ENCODE measurements around the gene FBXO21. TPM values are rescaled to one million over a fixed set of nuclear protein-coding genes. Genes with fewer than 3 reads are reported as not detected.

FBXO21 gene
- total and polyA plus RNA-seq, 2 experiments from 2014 or later = 32.3 to 43.9 TPM

DNA sequence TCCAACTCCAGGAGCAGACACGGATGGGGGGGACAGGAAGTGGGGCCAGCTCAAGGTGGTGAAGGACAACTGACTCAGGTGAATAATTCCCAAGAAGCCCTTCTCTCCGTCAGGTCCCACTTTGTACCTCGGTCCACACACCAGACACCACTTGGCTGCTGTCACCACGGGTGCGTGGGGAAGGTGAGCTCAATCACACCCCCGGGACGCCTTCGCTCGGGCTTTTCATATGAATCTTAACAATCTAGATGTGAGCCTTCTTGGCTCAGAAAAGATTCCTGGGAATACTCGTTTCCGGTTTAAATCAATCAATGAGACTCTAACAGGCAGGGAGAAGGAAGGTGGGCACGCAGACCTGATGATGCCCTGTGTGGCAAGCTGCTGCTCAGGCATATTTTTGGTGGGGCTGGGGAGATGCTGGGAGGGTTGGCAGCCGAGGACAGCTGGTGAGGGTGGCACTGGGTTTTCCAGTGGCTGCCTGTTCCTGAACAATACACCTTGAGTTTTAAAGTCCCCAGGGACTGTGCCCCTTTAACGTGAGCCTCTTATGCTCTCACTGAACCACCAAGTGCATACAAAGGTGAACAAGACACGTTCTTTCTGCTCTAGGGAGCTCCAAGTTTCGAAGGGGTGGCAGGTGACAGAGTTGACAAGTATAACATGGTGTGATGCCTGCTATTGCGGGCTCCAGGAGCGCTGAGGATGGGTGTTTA is 96.2 kb downstream of the FBXO21 start:
- Histone ChIP-seq H3K36me3 (ENCODE audit: low read depth) (no peaks in the 10 kb centered on the region), H4K20me1 (ENCODE audit: insufficient read depth) (no peaks in the 10 kb centered on the region), H3K27me3 (replicated peaks; ENCODE audit: insufficient read depth) (peaks cover 78% of the 10 kb centered on the region), H3K27ac (no peak overlapping the region), H3K79me2 (ENCODE audit: insufficient read depth) (no peaks in the 10 kb centered on the region), H3K4me2 (ENCODE audit: unreplicated experiment) (no peak overlapping the region), H3K9me2 (ENCODE audit: insufficient read depth) (no peaks in the 10 kb centered on the region), H3K4me3 (no peak overlapping the region), H2AFZ (no peak overlapping the region), H3K4me1 (ENCODE audit: insufficient read depth) (no peaks in the 10 kb centered on the region), H3F3A (ENCODE audit: insufficient read depth) (no peaks in the 10 kb centered on the region), H3K9ac (no peak overlapping the region), H3K9me3 (ENCODE audit: low read depth) (no peaks in the 10 kb centered on the region)
- in situ Hi-C loops (cut with MboI) = no loop called here
- WGBS, 2 experiments (ENCODE audit: low coverage in 1 of 2, low lambda C conversion rate in 2 of 2, missing lambda C conversion rate in 2 of 2) = 31 to 41% methylated on average over 18 of the region's 18 CpGs
- DNase-seq = no peak
- TF ChIP-seq EZH2phosphoT487 (IDR thresholded peaks at IDR 0.05; ENCODE audit: insufficient read depth, low read depth) (no peak), EZH2 (IDR thresholded peaks at IDR 0.05; ENCODE audit: insufficient read depth, poor library complexity, severe bottlenecking) (no peak)

DNA sequence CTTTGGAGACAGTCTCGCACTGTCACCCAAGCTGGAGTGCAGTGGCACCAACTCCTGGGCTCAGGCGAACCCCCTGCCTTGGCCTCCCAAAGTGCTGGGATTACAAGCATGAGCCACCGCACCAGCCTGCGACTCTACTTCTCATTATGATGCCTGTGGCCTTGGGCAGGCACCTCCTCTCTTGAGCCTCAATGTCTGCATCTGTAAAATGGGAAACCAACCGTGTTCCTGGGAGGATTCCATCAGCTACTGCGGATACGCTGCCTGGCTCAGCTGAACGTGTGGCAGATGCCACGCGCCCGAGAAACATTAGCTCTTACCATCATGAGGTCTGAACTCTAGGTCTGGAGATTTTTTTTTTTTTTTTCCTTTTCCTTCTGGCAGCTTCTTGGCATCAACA is 96.8 kb downstream of the FBXO21 start:
- Histone ChIP-seq H3K9ac (no peak overlapping the region), H3K27me3 (replicated peaks; ENCODE audit: insufficient read depth) (peaks cover 72% of the 10 kb centered on the region)
- in situ Hi-C loops (cut with MboI) = no loop called here

DNA sequence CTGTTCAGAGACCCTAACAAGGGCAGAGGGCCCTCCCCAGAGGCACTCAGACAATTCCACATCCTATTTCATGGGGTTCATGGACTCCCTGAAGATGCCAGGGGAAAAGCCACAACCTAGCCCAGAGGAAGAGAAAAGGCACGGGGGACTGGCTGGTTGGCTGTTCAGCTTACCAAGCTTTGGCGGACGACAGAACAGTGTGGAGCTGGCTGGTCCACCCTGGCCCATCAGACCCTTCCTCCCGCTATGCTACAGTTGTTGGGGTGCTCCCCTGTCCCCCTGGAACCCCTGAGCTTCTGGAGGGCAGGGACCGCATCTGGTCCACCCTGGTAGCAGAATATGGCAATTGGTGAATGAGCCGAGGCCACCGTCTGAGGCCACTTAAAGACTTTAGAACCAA is 97.4 kb downstream of the FBXO21 start:
- Histone ChIP-seq H3K79me2 (ENCODE audit: insufficient read depth) (no peaks in the 10 kb centered on the region), H3K4me2 (ENCODE audit: unreplicated experiment) (no peak overlapping the region), H3K27ac (no peak overlapping the region), H3K9me2 (ENCODE audit: insufficient read depth) (no peaks in the 10 kb centered on the region), H3K9ac (no peak overlapping the region), H3K9me3 (ENCODE audit: low read depth) (no peaks in the 10 kb centered on the region), H2AFZ (no peak overlapping the region), H3K4me3 (no peak overlapping the region), H3K36me3 (ENCODE audit: low read depth) (no peaks in the 10 kb centered on the region), H4K20me1 (ENCODE audit: insufficient read depth) (no peaks in the 10 kb centered on the region), H3K27me3 (replicated peaks; ENCODE audit: insufficient read depth) (peaks cover 68% of the 10 kb centered on the region), H3K4me1 (ENCODE audit: insufficient read depth) (no peaks in the 10 kb centered on the region), H3F3A (ENCODE audit: insufficient read depth) (no peaks in the 10 kb centered on the region)
- in situ Hi-C loops (cut with MboI) = no loop called here
- WGBS, 2 experiments (ENCODE audit: low coverage in 1 of 2, low lambda C conversion rate in 2 of 2, missing lambda C conversion rate in 2 of 2) = 74 to 77% methylated on average over 7 of the region's 7 CpGs
- TF ChIP-seq EZH2 (IDR thresholded peaks at IDR 0.05; ENCODE audit: insufficient read depth, poor library complexity, severe bottlenecking) (no peak), EZH2phosphoT487 (IDR thresholded peaks at IDR 0.05; ENCODE audit: insufficient read depth, low read depth) (no peak)
- no peak for DNase-seq

More for the DNA sequence above, 96.8 kb downstream of the FBXO21 start:
- no peak overlapping the region for H3K27ac ChIP-seq
- no peaks in the 10 kb centered on the region for H3F3A ChIP-seq (ENCODE audit: insufficient read depth)
- H3K9me2 ChIP-seq (ENCODE audit: insufficient read depth) = no peaks in the 10 kb centered on the region
- no peaks in the 10 kb centered on the region for H4K20me1 ChIP-seq (ENCODE audit: insufficient read depth)
- H3K9me3 ChIP-seq (ENCODE audit: low read depth) = no peaks in the 10 kb centered on the region
- H3K4me3 ChIP-seq = no peak overlapping the region
- H3K79me2 ChIP-seq (ENCODE audit: insufficient read depth) = no peaks in the 10 kb centered on the region
- no peak for TF ChIP-seq EZH2 (IDR thresholded peaks at IDR 0.05; ENCODE audit: insufficient read depth, poor library complexity, severe bottlenecking)
- TF ChIP-seq EZH2phosphoT487 (IDR thresholded peaks at IDR 0.05; ENCODE audit: insufficient read depth, low read depth) = no peak
- WGBS, 2 experiments (ENCODE audit: low coverage in 1 of 2, low lambda C conversion rate in 2 of 2, missing lambda C conversion rate in 2 of 2) = 67% methylated on average over 11 of the region's 11 CpGs
- DNase-seq = no peak
- no peaks in the 10 kb centered on the region for H3K4me1 ChIP-seq (ENCODE audit: insufficient read depth)
- no peaks in the 10 kb centered on the region for H3K36me3 ChIP-seq (ENCODE audit: low read depth)
- H2AFZ ChIP-seq = no peak overlapping the region
- no peak overlapping the region for H3K4me2 ChIP-seq (ENCODE audit: unreplicated experiment)

DNA sequence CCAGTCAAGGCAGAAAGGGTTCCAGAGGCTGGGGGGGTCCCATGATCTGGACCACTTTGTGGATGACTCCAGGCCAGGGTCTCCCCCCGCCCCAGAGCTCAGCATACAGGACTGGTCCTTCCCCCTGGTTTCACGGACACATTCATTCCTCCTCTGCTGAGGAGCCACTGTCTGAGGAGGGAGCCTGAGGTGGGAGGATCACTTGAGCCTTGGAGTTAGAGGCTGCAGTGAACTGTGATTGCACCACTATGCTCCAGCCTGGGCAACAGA is 97.8 kb downstream of the FBXO21 start:
- Histone ChIP-seq H3K9ac (no peak overlapping the region), H3K9me2 (ENCODE audit: insufficient read depth) (no peaks in the 10 kb centered on the region), H3K27me3 (replicated peaks; ENCODE audit: insufficient read depth) (peaks cover 65% of the 10 kb centered on the region), H3K79me2 (ENCODE audit: insufficient read depth) (no peaks in the 10 kb centered on the region), H4K20me1 (ENCODE audit: insufficient read depth) (no peaks in the 10 kb centered on the region), H3K27ac (no peak overlapping the region), H3K9me3 (ENCODE audit: low read depth) (no peaks in the 10 kb centered on the region), H2AFZ (no peak overlapping the region), H3K4me3 (no peak overlapping the region), H3K4me2 (ENCODE audit: unreplicated experiment) (no peak overlapping the region), H3K36me3 (ENCODE audit: low read depth) (no peaks in the 10 kb centered on the region), H3K4me1 (ENCODE audit: insufficient read depth) (no peaks in the 10 kb centered on the region), H3F3A (ENCODE audit: insufficient read depth) (no peaks in the 10 kb centered on the region)
- in situ Hi-C loops (cut with MboI) = no loop called here
- no peak for DNase-seq
- 24 to 44% methylated on average over 2 of the region's 2 CpGs for WGBS, 2 experiments (ENCODE audit: low coverage in 1 of 2, low lambda C conversion rate in 2 of 2, missing lambda C conversion rate in 2 of 2)
- TF ChIP-seq EZH2 (IDR thresholded peaks at IDR 0.05; ENCODE audit: insufficient read depth, poor library complexity, severe bottlenecking) = no peak

Other genes starting within 250 kb of the FBXO21 start
- gene TESC, start 91.1 kb downstream of the FBXO21 start, total RNA-seq (2014; rRNA removed; shearing (Covaris generic)) = not detected in 2 replicates
- 0.21 TPM in 1 of 2 replicates, not detected in the other for gene TESC, start 91.1 kb downstream of the FBXO21 start, polyA plus RNA-seq (2016; fragmentation: Nextera tagmentation; extraction: Ambion mirVana)
- not detected in 2 replicates for gene NOS1, start 171.2 kb upstream of the FBXO21 start, total RNA-seq (2014; rRNA removed; shearing (Covaris generic))
- gene NOS1, start 171.2 kb upstream of the FBXO21 start, polyA plus RNA-seq (2016; fragmentation: Nextera tagmentation; extraction: Ambion mirVana) = not detected in 2 replicates